GM12865 (cell line): ENCODE data around the gene NRCAM.

Experiments used
- DNase-seq: peaks from one replicate; pipeline ENCODE4 v3.0.0; 2010; ENCODE audit warnings: low read depth
- H3K4me3 ChIP-seq: 2 replicates; pipeline ENCODE4 v1.5.1; 2011; ENCODE audit warnings: mild to moderate bottlenecking, low read depth, low read length, control low read depth
- TF ChIP-seq, protein P1 (sequence below): IDR thresholded peaks from 2 replicates; pipeline ENCODE4 v1.5.1; 2011; ENCODE audit warnings: low read length, control low read depth, low read depth, inconsistent platforms; ENCODE audit not compliant: insufficient read depth; ENCODE audit errors: missing control alignments

Gene NRCAM

DNA sequence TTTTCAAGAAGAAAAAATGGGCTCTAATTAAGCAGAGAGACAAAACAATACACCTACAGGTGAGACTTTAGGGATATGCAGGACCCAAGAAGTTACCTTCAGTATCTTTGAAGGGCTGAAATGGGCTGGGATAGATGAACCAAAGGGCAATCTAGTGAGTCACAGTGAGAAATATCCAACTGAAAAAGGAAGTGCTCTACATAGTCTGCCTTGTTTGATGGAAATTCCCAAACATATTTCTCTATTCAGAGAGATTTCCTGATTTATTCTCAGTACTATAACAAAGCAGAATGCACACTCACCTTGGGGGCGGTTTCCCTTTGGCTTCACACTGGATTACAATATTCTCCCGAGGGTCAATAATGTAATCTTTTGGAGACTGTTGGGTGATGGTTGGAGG lies 222.0 kb downstream of the NRCAM start:
- no peak for DNase-seq
- no peak overlapping the region for H3K4me3 ChIP-seq
- TF ChIP-seq, protein P1, sequence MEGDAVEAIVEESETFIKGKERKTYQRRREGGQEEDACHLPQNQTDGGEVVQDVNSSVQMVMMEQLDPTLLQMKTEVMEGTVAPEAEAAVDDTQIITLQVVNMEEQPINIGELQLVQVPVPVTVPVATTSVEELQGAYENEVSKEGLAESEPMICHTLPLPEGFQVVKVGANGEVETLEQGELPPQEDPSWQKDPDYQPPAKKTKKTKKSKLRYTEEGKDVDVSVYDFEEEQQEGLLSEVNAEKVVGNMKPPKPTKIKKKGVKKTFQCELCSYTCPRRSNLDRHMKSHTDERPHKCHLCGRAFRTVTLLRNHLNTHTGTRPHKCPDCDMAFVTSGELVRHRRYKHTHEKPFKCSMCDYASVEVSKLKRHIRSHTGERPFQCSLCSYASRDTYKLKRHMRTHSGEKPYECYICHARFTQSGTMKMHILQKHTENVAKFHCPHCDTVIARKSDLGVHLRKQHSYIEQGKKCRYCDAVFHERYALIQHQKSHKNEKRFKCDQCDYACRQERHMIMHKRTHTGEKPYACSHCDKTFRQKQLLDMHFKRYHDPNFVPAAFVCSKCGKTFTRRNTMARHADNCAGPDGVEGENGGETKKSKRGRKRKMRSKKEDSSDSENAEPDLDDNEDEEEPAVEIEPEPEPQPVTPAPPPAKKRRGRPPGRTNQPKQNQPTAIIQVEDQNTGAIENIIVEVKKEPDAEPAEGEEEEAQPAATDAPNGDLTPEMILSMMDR: no peak

DNA sequence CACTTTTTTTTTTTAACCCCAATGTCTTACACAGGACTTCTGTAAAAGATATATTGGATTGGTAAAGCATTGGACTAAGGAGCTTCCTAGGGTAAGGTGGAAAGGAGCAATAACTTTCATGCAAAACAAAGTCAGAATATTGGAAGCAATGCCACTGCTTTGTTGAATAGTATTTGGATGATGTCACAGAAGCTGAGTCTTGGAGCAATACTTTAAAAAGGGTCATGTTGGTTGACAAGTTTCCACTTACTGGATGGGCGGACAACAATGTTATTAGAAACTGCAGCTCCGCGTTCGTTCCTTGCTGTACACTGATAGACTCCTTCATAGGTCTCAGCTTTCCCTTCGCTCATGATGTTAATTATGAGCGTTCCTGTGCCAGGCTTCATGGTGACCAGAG lies 224.2 kb downstream of the NRCAM start:
- TF ChIP-seq, protein P1: no peak
- no peak overlapping the region for H3K4me3 ChIP-seq
- no peak for DNase-seq

DNA sequence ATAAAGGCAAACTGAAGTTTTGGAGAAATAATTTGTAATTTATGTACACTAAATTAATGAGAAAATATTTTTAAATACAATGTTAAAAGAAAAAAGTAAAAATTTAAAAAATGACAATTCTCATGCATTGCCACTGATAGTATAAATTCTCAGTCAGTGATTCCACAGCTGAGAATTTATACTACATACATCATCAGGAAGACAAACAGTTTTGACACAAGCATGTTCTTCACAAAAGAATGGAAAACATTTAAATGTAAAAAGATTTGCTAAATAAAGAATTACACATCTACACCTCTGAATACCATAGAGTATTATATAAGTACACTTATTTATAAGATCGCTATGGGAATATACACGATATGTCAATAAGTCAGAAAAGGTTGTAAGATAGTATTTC lies 225.0 kb downstream of the NRCAM start:
- DNase-seq: no peak
- H3K4me3 ChIP-seq: no peak overlapping the region
- TF ChIP-seq, protein P1: no peak

DNA sequence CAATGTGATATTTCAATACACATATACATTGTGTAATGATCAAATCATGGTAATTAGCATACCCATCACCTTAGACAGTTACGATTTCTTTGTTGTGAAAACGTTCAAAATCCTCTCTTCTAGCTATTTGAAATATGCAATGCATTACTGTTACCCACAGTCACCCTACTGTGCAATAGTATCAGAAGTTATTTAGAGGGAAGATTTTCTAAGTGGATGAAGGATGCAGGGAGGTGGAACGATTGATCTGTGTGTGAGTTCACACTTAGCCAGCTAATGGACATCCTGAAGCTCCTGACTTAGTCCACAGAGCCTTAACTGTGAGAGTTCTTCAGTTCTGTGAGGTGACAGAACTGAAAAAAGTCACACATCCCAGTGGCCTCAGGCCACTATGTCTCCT lies 228.9 kb downstream of the NRCAM start:
- no peak overlapping the region for H3K4me3 ChIP-seq
- TF ChIP-seq, protein P1: no peak
- DNase-seq: no peak

DNA sequence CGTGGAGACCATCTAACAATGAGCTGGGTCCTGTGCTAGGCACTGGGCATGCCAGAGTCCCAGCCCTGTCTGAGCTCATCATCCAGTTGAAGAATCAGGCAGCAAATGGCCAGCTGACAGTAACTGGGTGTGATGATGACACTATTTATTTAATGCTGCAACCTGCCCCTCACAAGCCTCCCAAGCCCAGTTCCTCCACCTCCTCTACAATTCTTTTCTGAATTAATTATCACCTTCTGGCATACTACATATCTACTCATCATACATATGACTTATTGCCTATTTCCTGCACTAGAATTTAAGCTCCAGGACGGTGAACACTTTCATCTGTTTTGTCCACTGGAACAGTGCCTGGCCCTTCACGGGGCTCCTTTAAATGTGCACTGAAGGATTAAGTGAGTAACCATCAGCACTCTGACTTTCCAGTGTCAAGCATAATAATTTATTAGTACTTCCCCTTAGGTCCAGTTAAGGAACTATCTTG lies 229.4 kb downstream of the NRCAM start:
- no peak for DNase-seq
- TF ChIP-seq, protein P1: no peak
- no peak overlapping the region for H3K4me3 ChIP-seq

DNA sequence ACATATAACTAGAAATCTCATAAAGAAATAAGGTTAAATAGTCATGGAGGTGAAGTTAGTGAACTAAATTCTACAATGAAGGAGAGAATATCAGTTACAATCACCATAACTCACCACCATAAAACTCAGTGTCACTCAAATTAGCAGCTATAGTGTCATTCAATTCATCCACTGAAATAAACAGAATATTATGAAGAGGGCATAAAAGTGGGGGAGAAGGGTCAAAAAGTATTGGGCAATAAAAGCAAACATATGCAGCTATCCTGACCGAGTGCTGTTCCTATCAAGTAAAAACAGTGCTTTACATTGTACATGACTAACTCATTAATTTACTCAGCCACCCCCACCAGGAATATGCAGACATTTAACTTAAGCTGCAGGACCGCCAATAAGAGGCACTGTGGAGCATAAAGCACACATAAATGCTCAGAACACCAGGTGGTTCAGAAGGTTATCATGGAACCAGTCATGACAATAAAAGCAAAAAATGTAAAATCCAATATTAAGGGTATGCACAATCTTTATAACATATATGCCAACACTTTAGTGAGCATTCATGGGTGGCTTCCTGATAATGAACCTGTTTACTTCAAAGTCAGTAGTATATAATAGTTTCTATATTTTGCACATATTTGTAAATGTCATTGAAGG lies 230.6 kb downstream of the NRCAM start:
- TF ChIP-seq, protein P1: no peak
- H3K4me3 ChIP-seq: no peak overlapping the region
- no peak for DNase-seq

DNA sequence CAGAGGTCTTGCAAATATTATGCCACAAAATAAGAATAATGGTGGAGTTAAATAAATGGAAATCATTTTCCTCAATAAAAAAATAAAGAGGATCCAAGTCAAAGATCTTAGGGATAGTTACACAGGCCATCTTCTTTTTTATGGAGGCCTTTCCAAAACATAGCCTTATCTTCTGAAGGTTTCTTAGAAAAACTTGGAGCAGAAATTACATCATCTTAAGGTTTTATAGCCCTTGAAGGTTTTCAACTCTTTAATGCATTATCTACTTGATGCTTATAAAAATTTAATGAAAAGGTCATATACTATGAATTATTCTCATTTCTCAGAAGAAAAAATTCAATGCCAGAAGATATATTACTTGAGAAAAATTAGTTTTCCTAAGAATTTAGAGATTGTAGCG lies 231.8 kb downstream of the NRCAM start:
- TF ChIP-seq, protein P1: no peak
- no peak overlapping the region for H3K4me3 ChIP-seq
- no peak for DNase-seq
